ENCODE measurements around the gene HIP1. TPM values are rescaled to one million over a fixed set of nuclear protein-coding genes. Genes with fewer than 3 reads are reported as not detected.
"Not testable (repeated sequence)": the region's sequence is repeated elsewhere in the genome, so short reads cannot be mapped to it uniquely, and the experiment has no call there.

Gene HIP1
- total and polyA plus RNA-seq, 7 experiments from 2014 or later = 0.78 to 14.6 (median 1.7) TPM; not detected in 1

DNA sequence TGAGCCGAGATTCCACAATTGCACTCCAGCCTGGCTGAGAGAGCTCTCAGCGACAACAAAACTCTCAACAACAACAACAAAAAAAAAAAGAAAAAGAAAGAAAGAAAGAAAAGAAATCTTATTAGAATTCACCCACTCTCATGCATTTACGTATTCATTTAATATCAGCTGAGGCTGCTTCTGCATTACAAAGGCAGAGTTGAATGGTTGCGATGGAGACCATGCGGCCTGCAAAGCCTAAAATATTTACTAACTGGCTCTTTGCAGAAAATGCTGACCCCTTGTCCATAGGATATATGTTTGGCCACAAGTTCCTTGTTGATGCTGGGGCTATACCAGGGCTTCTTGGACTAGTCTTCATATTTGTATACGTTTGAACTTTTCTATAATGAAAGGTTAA lies 137.2 kb downstream of the HIP1 start:
- Mint-ChIP-seq H3K4me1 (peaks cover 0 to 8% (median 0%) of the 10 kb centered on the region in 7 donors), H3K36me3 (no peaks in the 10 kb centered on the region), H3K4me3 (no peak overlapping the region), H3K27me3 (no peaks in the 10 kb centered on the region), H3K27ac (no peak overlapping the region), H3K9me3 (peaks cover 0 to 2% (median 0%) of the 10 kb centered on the region in 11 donors)
- ATAC-seq = no peak
- H3K36me3 ChIP-seq (ENCODE audit: control insufficient read depth in 2 of 3, insufficient read depth in 3 of 3, low read length in 3 of 3) = no peaks in the 10 kb centered on the region
- no peak for DNase-seq
- no peaks in the 10 kb centered on the region for H3K9me3 ChIP-seq (ENCODE audit: control insufficient read depth in 2 of 3, low read length in 3 of 3)
- H3K27ac ChIP-seq (ENCODE audit: low read depth, low read length) = no peak overlapping the region
- ChIA-PET POLR2A (no interaction called here), CTCF (no interaction called here)
- no peaks in the 10 kb centered on the region for H3K4me1 ChIP-seq (ENCODE audit: control insufficient read depth in 2 of 2, insufficient read depth in 2 of 2, low read length in 2 of 2)
- no peaks in the 10 kb centered on the region for H3K27me3 ChIP-seq (ENCODE audit: control insufficient read depth in 2 of 2, insufficient read depth in 2 of 2, low read length in 2 of 2)
- no peak overlapping the region for H3K4me3 ChIP-seq (ENCODE audit: low read length)
- intact Hi-C loops (cut with micrococcal nuclease) = no loop called here

DNA sequence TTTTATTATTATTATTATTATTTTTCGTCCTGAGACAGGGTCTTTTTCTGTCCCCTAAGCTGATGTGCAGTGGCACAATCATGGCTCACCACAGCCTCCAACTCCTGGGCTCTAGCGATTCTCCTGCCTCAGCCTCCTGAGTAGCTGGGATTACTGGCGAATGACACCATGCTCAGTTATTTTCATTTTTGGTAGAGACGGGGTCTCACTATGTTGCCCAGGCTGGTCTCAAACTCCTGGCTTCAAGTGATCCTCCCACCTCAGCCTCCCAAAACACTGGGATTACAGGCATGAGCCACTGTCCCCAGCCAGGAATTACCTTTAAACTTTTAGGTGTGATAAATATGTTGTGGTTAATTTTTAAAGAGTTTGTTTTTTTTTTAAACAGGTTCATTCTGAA lies 138.0 kb downstream of the HIP1 start:
- POLR2A ChIA-PET; H3K36me3 ChIP-seq (ENCODE audit: control insufficient read depth in 2 of 3, insufficient read depth in 3 of 3, low read length in 3 of 3): not testable (repeated sequence)

DNA sequence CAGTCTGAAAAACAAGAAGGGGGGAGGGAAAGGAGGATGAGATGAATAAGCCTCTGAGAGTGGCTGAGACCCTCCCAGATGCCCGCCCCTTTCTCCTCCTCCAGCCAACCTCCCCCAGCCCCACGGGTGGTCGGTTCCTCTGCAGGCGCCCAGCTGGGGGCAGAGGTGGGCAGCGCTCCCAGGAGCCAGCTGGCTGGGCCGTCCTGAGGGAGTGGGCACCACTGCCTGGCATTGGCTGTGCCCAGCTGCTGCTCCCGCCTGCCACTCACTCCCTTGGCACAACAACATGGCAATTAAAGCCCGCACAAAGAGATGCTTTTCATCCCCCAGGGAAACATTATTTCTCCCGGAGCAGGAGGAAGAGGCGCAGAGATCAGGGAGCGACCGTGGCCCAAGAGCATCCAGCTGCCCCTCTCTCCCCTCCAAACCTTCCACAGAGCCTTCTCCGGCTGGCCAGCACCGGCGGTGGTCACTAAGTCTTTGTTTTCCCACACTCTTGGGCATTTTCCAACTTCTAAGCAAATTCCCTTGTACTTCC lies 139.4 kb downstream of the HIP1 start:
- H3K36me3 Mint-ChIP-seq = no peaks in the 10 kb centered on the region
- POLR2A ChIA-PET = no interaction called here
- intact Hi-C loops (cut with micrococcal nuclease) = no loop called here

More for the DNA sequence above, 138.0 kb downstream of the HIP1 start:
- H3K27ac ChIP-seq (ENCODE audit: low read depth, low read length); CTCF ChIA-PET; intact Hi-C loops (cut with micrococcal nuclease); H3K4me3 ChIP-seq (ENCODE audit: low read length); H3K9me3 ChIP-seq (ENCODE audit: control insufficient read depth in 2 of 3, low read length in 3 of 3); H3K4me1 ChIP-seq (ENCODE audit: control insufficient read depth in 2 of 2, insufficient read depth in 2 of 2, low read length in 2 of 2); H3K36me3 Mint-ChIP-seq; H3K9me3 Mint-ChIP-seq; H3K27ac Mint-ChIP-seq; DNase-seq; ATAC-seq; H3K4me3 Mint-ChIP-seq; H3K27me3 Mint-ChIP-seq; H3K4me1 Mint-ChIP-seq; H3K27me3 ChIP-seq (ENCODE audit: control insufficient read depth in 2 of 2, insufficient read depth in 2 of 2, low read length in 2 of 2): not testable (repeated sequence)

DNA sequence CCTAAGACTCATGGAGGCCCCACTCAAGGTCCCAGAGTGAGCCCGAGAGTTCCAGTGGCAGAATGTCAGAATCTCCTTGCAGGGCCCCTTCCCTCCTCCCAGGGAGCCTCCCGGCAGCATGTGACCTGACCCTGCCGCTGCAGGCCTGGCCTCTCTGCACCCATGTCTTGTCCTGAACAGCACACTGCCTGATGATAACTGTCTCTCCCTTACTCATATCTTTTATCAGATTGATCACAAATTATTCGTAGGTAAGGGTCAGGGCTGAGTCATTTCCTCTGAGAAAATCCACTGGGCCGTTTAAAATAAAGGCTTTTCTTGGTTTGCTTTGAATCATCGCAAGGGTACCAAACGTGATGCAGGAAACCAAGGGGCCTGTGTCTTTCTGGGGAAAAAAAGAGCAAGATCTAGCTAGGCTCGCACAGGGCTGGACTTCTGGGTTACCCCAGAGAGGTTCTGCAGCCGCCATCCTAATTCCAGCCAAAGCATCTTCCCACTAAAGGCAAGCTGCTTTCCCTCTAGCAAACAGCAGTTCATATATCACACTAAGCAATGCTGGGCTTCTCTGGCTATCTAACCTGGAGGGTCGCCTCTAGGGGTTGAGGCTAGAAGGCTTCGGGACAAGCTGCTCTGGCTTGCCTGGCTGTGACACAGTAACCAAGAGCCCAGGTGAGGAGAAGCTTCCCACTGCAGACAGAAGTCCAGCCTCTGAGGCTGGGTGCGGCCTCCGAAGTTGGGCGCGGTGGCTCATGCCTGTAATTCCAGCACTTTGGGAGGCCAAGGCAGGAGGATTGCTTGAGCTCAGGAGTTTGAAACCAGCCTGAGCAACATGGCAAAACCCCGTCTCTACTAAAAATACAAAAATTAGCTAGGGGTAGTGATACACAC lies 141.8 kb downstream of the HIP1 start:
- H3K9me3 ChIP-seq (ENCODE audit: control insufficient read depth in 2 of 3, low read length in 3 of 3) = no peaks in the 10 kb centered on the region
- ATAC-seq = no peak
- no peaks in the 10 kb centered on the region for H3K27me3 Mint-ChIP-seq
- POLR2A ChIA-PET = no interaction called here
- no peaks in the 10 kb centered on the region for H3K36me3 Mint-ChIP-seq
- H3K36me3 ChIP-seq (ENCODE audit: control insufficient read depth in 2 of 3, insufficient read depth in 3 of 3, low read length in 3 of 3) = no peaks in the 10 kb centered on the region
- H3K4me3 Mint-ChIP-seq = no peak overlapping the region
- H3K9me3 Mint-ChIP-seq = no peaks in the 10 kb centered on the region
- no peaks in the 10 kb centered on the region for H3K27me3 ChIP-seq (ENCODE audit: control insufficient read depth in 2 of 2, insufficient read depth in 2 of 2, low read length in 2 of 2)
- no peak overlapping the region for H3K4me3 ChIP-seq (ENCODE audit: low read length)
- CTCF ChIA-PET = no interaction called here
- intact Hi-C loops (cut with micrococcal nuclease) = no loop called here
- no peaks in the 10 kb centered on the region for H3K4me1 ChIP-seq (ENCODE audit: control insufficient read depth in 2 of 2, insufficient read depth in 2 of 2, low read length in 2 of 2)
- H3K27ac Mint-ChIP-seq = no peak overlapping the region
- peaks cover 0 to 8% (median 0%) of the 10 kb centered on the region in 7 donors for H3K4me1 Mint-ChIP-seq
- no peak for DNase-seq
- H3K27ac ChIP-seq (ENCODE audit: low read depth, low read length) = no peak overlapping the region

More for the DNA sequence above, 139.4 kb downstream of the HIP1 start:
- H3K4me1 Mint-ChIP-seq = peaks cover 0 to 6% (median 0%) of the 10 kb centered on the region in 7 donors
- Histone ChIP-seq H3K9me3 (ENCODE audit: control insufficient read depth in 2 of 3, low read length in 3 of 3) (no peaks in the 10 kb centered on the region), H3K27me3 (ENCODE audit: control insufficient read depth in 2 of 2, insufficient read depth in 2 of 2, low read length in 2 of 2) (no peaks in the 10 kb centered on the region), H3K4me3 (ENCODE audit: low read length) (no peak overlapping the region), H3K4me1 (ENCODE audit: control insufficient read depth in 2 of 2, insufficient read depth in 2 of 2, low read length in 2 of 2) (no peaks in the 10 kb centered on the region), H3K27ac (ENCODE audit: low read depth, low read length) (no peak overlapping the region), H3K36me3 (ENCODE audit: control insufficient read depth in 2 of 3, insufficient read depth in 3 of 3, low read length in 3 of 3) (no peaks in the 10 kb centered on the region)
- no peak for DNase-seq
- CTCF ChIA-PET = no interaction called here
- H3K4me3 Mint-ChIP-seq = no peak overlapping the region
- no peaks in the 10 kb centered on the region for H3K9me3 Mint-ChIP-seq
- ATAC-seq = no peak
- no peaks in the 10 kb centered on the region for H3K27me3 Mint-ChIP-seq
- H3K27ac Mint-ChIP-seq = no peak overlapping the region

DNA sequence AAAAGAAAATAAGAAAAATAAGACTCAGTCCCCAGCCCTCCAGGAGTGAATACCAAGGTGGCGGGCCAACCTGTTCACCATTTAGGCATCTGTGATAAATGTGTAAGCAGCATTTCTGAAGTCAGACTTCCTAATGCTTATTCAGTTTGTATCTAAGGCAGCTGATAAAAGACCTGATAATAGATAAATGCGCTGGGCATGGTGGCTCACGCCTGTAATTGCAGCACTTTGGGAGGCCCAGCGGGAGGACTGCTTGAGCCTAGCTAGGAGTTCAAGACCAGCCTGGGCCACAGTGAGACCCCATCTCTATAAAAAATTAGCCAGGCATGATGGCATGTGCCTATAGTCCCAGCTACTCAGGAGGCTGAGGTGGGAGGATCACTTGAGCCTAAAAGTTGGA lies 143.0 kb downstream of the HIP1 start:
- no peak overlapping the region for H3K27ac ChIP-seq (ENCODE audit: low read depth, low read length)
- ChIA-PET CTCF (no interaction called here), POLR2A (no interaction called here)
- no peaks in the 10 kb centered on the region for H3K27me3 Mint-ChIP-seq
- H3K4me1 Mint-ChIP-seq = peaks cover 0 to 10% (median 0%) of the 10 kb centered on the region in 7 donors
- H3K36me3 Mint-ChIP-seq = no peaks in the 10 kb centered on the region
- no peak overlapping the region for H3K4me3 ChIP-seq (ENCODE audit: low read length)
- ATAC-seq (no peak), DNase-seq (no peak)
- no peak overlapping the region for H3K4me3 Mint-ChIP-seq
- intact Hi-C loops (cut with micrococcal nuclease) = no loop called here
- peaks cover 0 to under 1% (median 0%) of the 10 kb centered on the region in 11 donors for H3K9me3 Mint-ChIP-seq
- H3K4me1 ChIP-seq (ENCODE audit: control insufficient read depth in 2 of 2, insufficient read depth in 2 of 2, low read length in 2 of 2) = no peaks in the 10 kb centered on the region
- H3K27ac Mint-ChIP-seq = no peak overlapping the region
- no peaks in the 10 kb centered on the region for H3K36me3 ChIP-seq (ENCODE audit: control insufficient read depth in 2 of 3, insufficient read depth in 3 of 3, low read length in 3 of 3)
- H3K9me3 ChIP-seq (ENCODE audit: control insufficient read depth in 2 of 3, low read length in 3 of 3) = no peaks in the 10 kb centered on the region
- H3K27me3 ChIP-seq (ENCODE audit: control insufficient read depth in 2 of 2, insufficient read depth in 2 of 2, low read length in 2 of 2) = no peaks in the 10 kb centered on the region

DNA sequence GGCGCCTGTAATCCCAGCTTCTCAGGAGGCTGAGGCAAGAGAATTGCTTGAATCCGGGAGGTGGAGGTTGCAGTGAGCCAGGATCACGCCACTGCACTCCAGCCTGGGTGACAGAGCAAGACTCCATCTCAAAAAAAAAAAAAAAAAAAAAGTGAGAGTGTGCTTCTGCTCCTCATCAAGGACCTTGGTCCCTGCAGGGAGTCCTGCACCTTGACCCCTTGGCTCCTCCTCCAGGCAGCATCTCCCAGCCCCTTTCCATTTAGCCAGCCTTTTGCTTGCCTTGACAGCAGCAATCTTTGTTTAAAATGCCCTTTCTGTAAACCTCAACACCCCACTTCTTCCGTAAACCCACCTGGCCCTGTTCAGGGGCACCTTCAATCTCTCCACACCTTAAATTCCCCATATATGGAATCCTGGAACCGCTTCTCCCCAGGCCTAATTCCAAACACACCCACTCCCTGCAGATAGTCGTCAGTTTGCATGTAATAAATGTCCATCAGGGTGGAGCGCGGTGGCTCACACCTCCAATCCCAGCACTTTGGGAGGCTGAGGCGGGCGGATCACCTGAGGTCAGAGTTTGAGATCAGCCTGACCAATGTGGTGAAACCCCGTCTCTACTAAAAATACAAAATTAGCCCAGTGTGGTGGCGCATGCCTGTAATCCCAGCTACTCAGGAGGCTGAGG lies 145.1 kb downstream of the HIP1 start:
- H3K27ac ChIP-seq (ENCODE audit: low read depth, low read length); H3K36me3 ChIP-seq (ENCODE audit: control insufficient read depth in 2 of 3, insufficient read depth in 3 of 3, low read length in 3 of 3); DNase-seq; H3K36me3 Mint-ChIP-seq; H3K4me1 Mint-ChIP-seq; H3K27me3 Mint-ChIP-seq; POLR2A ChIA-PET; H3K4me1 ChIP-seq (ENCODE audit: control insufficient read depth in 2 of 2, insufficient read depth in 2 of 2, low read length in 2 of 2); H3K9me3 Mint-ChIP-seq; H3K27me3 ChIP-seq (ENCODE audit: control insufficient read depth in 2 of 2, insufficient read depth in 2 of 2, low read length in 2 of 2); H3K9me3 ChIP-seq (ENCODE audit: control insufficient read depth in 2 of 3, low read length in 3 of 3); H3K4me3 Mint-ChIP-seq; ATAC-seq; intact Hi-C loops (cut with micrococcal nuclease); H3K4me3 ChIP-seq (ENCODE audit: low read length); CTCF ChIA-PET: not testable (repeated sequence)
- peak overlapping the region in 2 of 9 donors; percentile 2 to 43 for H3K27ac Mint-ChIP-seq

All from naive thymus-derived CD4-positive, alpha-beta T cell (primary cell).